Endodermal cell (in vitro differentiated cells): Measurements from ENCODE around the gene TMC8. TPM values are rescaled to one million over a fixed set of nuclear protein-coding genes. Genes with fewer than 3 reads are reported as not detected.

Source experiments
- DNase-seq: peaks from one replicate; pipeline ENCODE4 v3.0.0-alpha.2; 2017
- H3K27ac ChIP-seq: 2 replicates; pipeline ENCODE4 v1.5.1; 2013; ENCODE audit warnings: mild to moderate bottlenecking, low read depth, low read length, moderate library complexity
- H3K27me3 ChIP-seq: 2 replicates; pipeline ENCODE4 v1.6.1; 2013; ENCODE audit warnings: mild to moderate bottlenecking, low read length, moderate library complexity; ENCODE audit not compliant: insufficient read depth, control insufficient read depth, poor library complexity, severe bottlenecking
- H3K36me3 ChIP-seq: 2 replicates; pipeline ENCODE4 v1.7.0; 2013; ENCODE audit warnings: mild to moderate bottlenecking, low read length, moderate library complexity; ENCODE audit not compliant: control insufficient read depth, insufficient read depth
- H3K4me1 ChIP-seq: one replicate; pipeline ENCODE4 v1.7.0; 2013; ENCODE audit warnings: low read length; ENCODE audit not compliant: control insufficient read depth, insufficient read depth
- H3K4me3 ChIP-seq: 2 replicates; pipeline ENCODE4 v1.5.1; 2013; ENCODE audit warnings: mild to moderate bottlenecking, low read length, moderate library complexity
- H3K9ac ChIP-seq: 2 replicates; pipeline ENCODE4 v1.6.1; 2013; ENCODE audit warnings: mild to moderate bottlenecking, low read length, moderate library complexity; ENCODE audit not compliant: poor library complexity, severe bottlenecking; ENCODE audit errors: extremely low read depth
- H3K9me3 ChIP-seq: 2 replicates; pipeline ENCODE4 v1.6.1; 2013; ENCODE audit warnings: mild to moderate bottlenecking, low read length, moderate library complexity; ENCODE audit not compliant: control insufficient read depth
- H3K27ac Mint-ChIP-seq: 2 replicates; pipeline ENCODE4 v1.8.0; 2020; ENCODE audit warnings: mixed read lengths
- H3K27me3 Mint-ChIP-seq: 2 replicates; pipeline ENCODE4 v1.8.0; 2021; ENCODE audit warnings: mild to moderate bottlenecking, mixed read lengths; ENCODE audit not compliant: insufficient read depth
- H3K36me3 Mint-ChIP-seq: 2 replicates; pipeline ENCODE4 v1.8.0; 2020; ENCODE audit warnings: low read depth, mixed read lengths
- H3K4me1 Mint-ChIP-seq: 2 replicates; pipeline ENCODE4 v1.8.0; 2020; ENCODE audit warnings: mixed read lengths
- H3K4me3 Mint-ChIP-seq: 2 replicates; pipeline ENCODE4 v1.8.0; 2020; ENCODE audit warnings: mild to moderate bottlenecking, moderate library complexity, mixed read lengths
- H3K9me3 Mint-ChIP-seq: 2 replicates; pipeline ENCODE4 v1.8.0; 2020; ENCODE audit warnings: mild to moderate bottlenecking, mixed read lengths
- WGBS, 2 experiments: methylation state at CpG; one replicate each; pipeline versions ENCODE4 v1.1.5 to v1.1.7; 2013; ENCODE audit warnings: missing lambda C conversion rate in 2 of 2, mixed read lengths in 1 of 2; ENCODE audit not compliant: insufficient coverage in 1 of 2, insufficient read length in 1 of 2; 5-methylcytosine and 5-hydroxymethylcytosine counted together
- total RNA-seq, 2 donors: library from RNA; stranded (reverse); fragmentation: NEBNext Ultra II Directional in 1 of 2; extraction: Animal tissue kit (Norgen Biotek cat#: 25700) in 1 of 2; gene quantifications; 2 replicates in 1 of 2; 3 replicates in 1 of 2; pipeline ENCODE4 v1.2.1, GENCODE V29; 2021
- TF ChIP-seq, protein P1 (sequence below): fragments of 200-600 bp; sonication (generic); conservative IDR thresholded peaks from 2 replicates; pipeline ENCODE4 v1.5.0; 2021; ENCODE audit warnings: antibody characterized with exemption, mild to moderate bottlenecking

Gene TMC8
- total RNA-seq, 2 donors from 2014 or later: 0.90 to 3.0 TPM

DNA sequence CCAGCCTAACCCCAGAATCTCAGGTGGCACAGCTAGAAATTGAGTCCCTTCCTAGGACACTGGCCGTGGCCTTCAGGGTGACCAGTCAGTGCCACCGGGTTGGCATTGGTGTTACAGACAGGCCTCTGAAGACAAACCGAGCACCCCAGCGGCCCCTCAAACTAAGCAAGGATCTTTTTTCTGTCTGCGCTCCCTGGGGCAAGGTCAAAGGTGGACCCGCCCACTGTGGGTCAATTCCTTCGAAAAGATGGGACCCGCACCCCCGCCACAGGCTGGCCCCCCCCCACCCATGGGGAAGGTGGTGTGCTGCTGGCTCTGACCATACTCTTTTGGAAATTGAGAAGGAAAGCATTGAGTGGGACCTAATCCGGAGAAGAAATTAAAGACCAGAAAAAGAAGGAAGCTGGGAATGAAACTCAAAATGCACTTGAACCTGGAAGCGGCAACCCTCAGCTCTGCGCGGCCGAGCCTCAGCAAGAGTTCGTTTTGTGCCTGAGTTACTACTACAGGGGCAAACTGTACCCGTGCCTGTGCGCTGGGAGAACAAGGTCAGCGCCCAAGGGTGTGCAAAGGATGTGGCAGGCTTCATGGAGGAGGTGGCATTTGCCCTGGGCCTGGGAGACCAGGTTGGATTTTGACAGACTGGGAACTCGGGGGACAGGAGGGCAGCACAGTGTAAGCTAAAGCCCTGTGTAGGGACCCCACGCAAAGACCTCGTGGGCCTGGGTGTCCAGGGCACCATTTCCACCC, 22.4 kb upstream of the TMC8 start:
- Histone ChIP-seq H3K27ac (no peak overlapping the region), H3K9ac (no peak overlapping the region), H3K4me3 (no peak overlapping the region), H3K36me3 (peaks cover 38% of the 10 kb centered on the region), H3K27me3 (no peaks in the 10 kb centered on the region), H3K4me1 (no peaks in the 10 kb centered on the region), H3K9me3 (peaks cover 3% of the 10 kb centered on the region)
- Mint-ChIP-seq H3K36me3 (peaks cover 42% of the 10 kb centered on the region), H3K27me3 (no peaks in the 10 kb centered on the region), H3K27ac (no peak overlapping the region), H3K4me3 (no peak overlapping the region), H3K4me1 (no peaks in the 10 kb centered on the region), H3K9me3 (peaks cover 1% of the 10 kb centered on the region)
- TF ChIP-seq, protein P1, sequence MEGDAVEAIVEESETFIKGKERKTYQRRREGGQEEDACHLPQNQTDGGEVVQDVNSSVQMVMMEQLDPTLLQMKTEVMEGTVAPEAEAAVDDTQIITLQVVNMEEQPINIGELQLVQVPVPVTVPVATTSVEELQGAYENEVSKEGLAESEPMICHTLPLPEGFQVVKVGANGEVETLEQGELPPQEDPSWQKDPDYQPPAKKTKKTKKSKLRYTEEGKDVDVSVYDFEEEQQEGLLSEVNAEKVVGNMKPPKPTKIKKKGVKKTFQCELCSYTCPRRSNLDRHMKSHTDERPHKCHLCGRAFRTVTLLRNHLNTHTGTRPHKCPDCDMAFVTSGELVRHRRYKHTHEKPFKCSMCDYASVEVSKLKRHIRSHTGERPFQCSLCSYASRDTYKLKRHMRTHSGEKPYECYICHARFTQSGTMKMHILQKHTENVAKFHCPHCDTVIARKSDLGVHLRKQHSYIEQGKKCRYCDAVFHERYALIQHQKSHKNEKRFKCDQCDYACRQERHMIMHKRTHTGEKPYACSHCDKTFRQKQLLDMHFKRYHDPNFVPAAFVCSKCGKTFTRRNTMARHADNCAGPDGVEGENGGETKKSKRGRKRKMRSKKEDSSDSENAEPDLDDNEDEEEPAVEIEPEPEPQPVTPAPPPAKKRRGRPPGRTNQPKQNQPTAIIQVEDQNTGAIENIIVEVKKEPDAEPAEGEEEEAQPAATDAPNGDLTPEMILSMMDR: no peak
- WGBS, 2 experiments: 92 to 97% methylated on average over 20 to 21 of the region's 21 CpGs
- DNase-seq: no peak

DNA sequence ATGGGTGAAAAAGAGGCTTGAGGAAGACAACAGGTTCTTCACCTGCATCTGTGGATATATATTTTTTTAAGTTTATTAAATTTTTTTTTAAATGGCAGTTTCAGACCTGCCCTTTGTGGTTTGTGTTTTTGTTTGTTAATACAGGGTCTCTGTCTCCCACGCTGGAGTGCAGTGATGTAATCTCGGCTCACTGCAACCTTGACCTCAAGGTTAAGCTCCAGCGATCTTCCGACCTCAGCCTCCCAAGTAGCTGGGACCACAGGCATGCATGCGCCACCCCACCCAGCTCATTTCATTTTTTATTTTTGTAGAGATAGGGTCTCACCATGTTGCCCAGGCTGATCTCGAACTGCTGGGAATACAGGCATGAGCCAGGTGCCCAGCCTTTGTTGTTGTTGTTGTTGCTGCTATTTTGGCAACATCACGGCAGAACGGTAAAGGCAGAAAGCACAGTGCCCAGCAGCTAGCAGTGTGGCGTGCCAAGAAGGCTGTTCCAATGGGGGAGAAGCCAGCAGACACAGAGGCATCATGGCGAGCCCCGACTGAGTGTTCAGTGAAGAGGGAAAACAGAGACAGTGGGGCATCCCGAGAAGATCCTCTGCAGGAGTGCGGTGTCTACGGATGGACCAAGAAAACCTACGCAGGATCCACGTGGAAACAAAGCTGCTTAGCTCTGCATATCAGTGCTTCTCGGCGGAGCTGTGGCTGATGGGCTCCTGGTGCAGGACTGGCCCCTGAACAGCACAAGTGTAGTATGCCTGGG, 21.7 kb upstream of the TMC8 start:
- WGBS, 2 experiments: 94% methylated on average over 17 to 18 of the region's 18 CpGs
- Histone ChIP-seq H3K36me3 (peaks cover 31% of the 10 kb centered on the region), H3K9ac (no peak overlapping the region), H3K27me3 (no peaks in the 10 kb centered on the region), H3K27ac (no peak overlapping the region), H3K9me3 (no peaks in the 10 kb centered on the region), H3K4me1 (no peaks in the 10 kb centered on the region), H3K4me3 (no peak overlapping the region)
- Mint-ChIP-seq H3K4me1 (no peaks in the 10 kb centered on the region), H3K27me3 (no peaks in the 10 kb centered on the region), H3K36me3 (peaks cover 41% of the 10 kb centered on the region), H3K9me3 (no peaks in the 10 kb centered on the region), H3K4me3 (no peak overlapping the region), H3K27ac (no peak overlapping the region)
- DNase-seq: no peak
- TF ChIP-seq, protein P1: no peak

DNA sequence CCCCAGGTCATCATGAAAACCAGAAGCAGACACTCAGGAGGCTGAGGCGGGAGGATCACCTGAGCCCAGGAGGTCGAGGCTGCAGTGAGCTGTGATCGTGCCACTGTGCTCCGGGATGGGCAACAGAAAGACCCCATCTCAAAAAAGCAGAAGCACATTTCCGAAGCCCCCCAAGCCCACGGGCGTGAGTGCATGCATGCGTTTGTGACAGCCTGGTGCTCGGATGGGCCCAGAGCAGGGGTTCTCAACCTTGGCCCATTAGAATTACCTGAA, 21.1 kb upstream of the TMC8 start:
- no peaks in the 10 kb centered on the region for H3K27me3 Mint-ChIP-seq
- H3K4me3 Mint-ChIP-seq: no peak overlapping the region
- 78 to 96% methylated on average over 9 of the region's 9 CpGs for WGBS, 2 experiments
- no peak overlapping the region for H3K27ac ChIP-seq
- H3K4me1 Mint-ChIP-seq: no peaks in the 10 kb centered on the region
- H3K9me3 ChIP-seq: no peaks in the 10 kb centered on the region
- H3K4me3 ChIP-seq: no peak overlapping the region
- H3K9ac ChIP-seq: no peak overlapping the region
- TF ChIP-seq, protein P1: no peak
- H3K27ac Mint-ChIP-seq: no peak overlapping the region
- H3K27me3 ChIP-seq: no peaks in the 10 kb centered on the region
- no peak for DNase-seq
- no peaks in the 10 kb centered on the region for H3K4me1 ChIP-seq
- H3K36me3 ChIP-seq: peaks cover 30% of the 10 kb centered on the region
- H3K9me3 Mint-ChIP-seq: no peaks in the 10 kb centered on the region
- peaks cover 42% of the 10 kb centered on the region for H3K36me3 Mint-ChIP-seq
